Keratinocyte (primary cell): Measurements from ENCODE around the gene SRP68. TPM values are rescaled to one million over a fixed set of nuclear protein-coding genes. Genes with fewer than 3 reads are reported as not detected.
A peak's percentile ranks its signal among the peaks of the same experiment; 100 is the strongest.

Source experiments
- DNase-seq: peaks from one replicate; pipeline ENCODE4 v3.0.0-alpha.2; 2011; ENCODE audit warnings: low read depth, missing footprints, low spot score
- FAIRE-seq: peaks from 2 replicates; lab custom pipeline; 2011; peaks lifted over from hg19 to GRCh38; lab: Jason Lieb, UNC
- H2AFZ ChIP-seq: 2 replicates; pipeline ENCODE4 v1.6.0; 2012; ENCODE audit warnings: low read length, control low read depth, inconsistent platforms; ENCODE audit not compliant: control insufficient read depth
- H3K27ac ChIP-seq: 2 replicates; pipeline ENCODE4 v1.5.1; 2011; ENCODE audit warnings: low read length; ENCODE audit not compliant: control insufficient read depth, insufficient read depth
- H3K27me3 ChIP-seq: 3 replicates; pipeline ENCODE4 v1.6.0; 2011; ENCODE audit warnings: low read length; ENCODE audit not compliant: control insufficient read depth, insufficient read depth; ENCODE audit errors: extremely low read depth
- H3K36me3 ChIP-seq, 2 experiments: 2 replicates in 1 of 2; 3 replicates in 1 of 2; pipeline ENCODE4 v1.5.1; 2011; ENCODE audit warnings: low read length in 2 of 2, mild to moderate bottlenecking in 1 of 2; ENCODE audit not compliant: control insufficient read depth in 2 of 2, insufficient read depth in 2 of 2; ENCODE audit errors: extremely low read depth in 1 of 2
- H3K4me1 ChIP-seq: 3 replicates; pipeline ENCODE4 v1.5.1; 2011; ENCODE audit warnings: low read length; ENCODE audit not compliant: control insufficient read depth, insufficient read depth; ENCODE audit errors: extremely low read depth
- H3K4me2 ChIP-seq: 3 replicates; pipeline ENCODE4 v1.6.0; 2011; ENCODE audit warnings: low read depth, low read length; ENCODE audit not compliant: control insufficient read depth, insufficient read depth; ENCODE audit errors: extremely low read depth
- H3K4me3 ChIP-seq, 3 experiments: fragments of 200-600 bp in 1 of 3; sonication (generic) in 1 of 3; 2 replicates in 2 of 3; 3 replicates in 1 of 3; pipeline ENCODE4 v1.5.1; 2011 to 2016; ENCODE audit warnings: low read length in 3 of 3, mild to moderate bottlenecking in 3 of 3, control low read depth in 2 of 3, inconsistent platforms in 1 of 3, low read depth in 1 of 3, mixed read lengths in 1 of 3, mixed run types in 1 of 3, moderate library complexity in 1 of 3; ENCODE audit not compliant: control insufficient read depth in 2 of 3, insufficient read depth in 2 of 3; ENCODE audit errors: extremely low read depth in 1 of 3
- H3K79me2 ChIP-seq: 2 replicates; pipeline ENCODE4 v1.6.0; 2012; ENCODE audit warnings: low read length; ENCODE audit not compliant: control insufficient read depth, insufficient read depth
- H3K9ac ChIP-seq: 3 replicates; pipeline ENCODE4 v1.6.0; 2011; ENCODE audit warnings: low read length; ENCODE audit not compliant: control insufficient read depth, insufficient read depth; ENCODE audit errors: extremely low read depth
- H3K9me1 ChIP-seq: 3 replicates; pipeline ENCODE4 v1.6.0; 2011; ENCODE audit warnings: low read length; ENCODE audit not compliant: control insufficient read depth, insufficient read depth; ENCODE audit errors: extremely low read depth
- H3K9me3 ChIP-seq: 2 replicates; pipeline ENCODE4 v1.5.1; 2012; ENCODE audit warnings: low read depth, low read length; ENCODE audit not compliant: control insufficient read depth
- H4K20me1 ChIP-seq: 3 replicates; pipeline ENCODE4 v1.6.0; 2011; ENCODE audit warnings: low read length; ENCODE audit not compliant: control insufficient read depth, insufficient read depth; ENCODE audit errors: extremely low read depth
- CTCF ChIP-seq, 3 experiments: IDR thresholded peaks in 1 of 3; conservative IDR thresholded peaks in 1 of 3; optimal IDR thresholded peaks in 1 of 3; 2 replicates in 2 of 3; 3 replicates in 1 of 3; pipeline versions ENCODE3 to v1.5.1; 2011; ENCODE audit warnings: low read length in 3 of 3, mild to moderate bottlenecking in 3 of 3, moderate library complexity in 2 of 3, control low read depth in 1 of 3, inconsistent platforms in 1 of 3; ENCODE audit not compliant: insufficient read depth in 2 of 3; ENCODE audit errors: extremely low read depth in 1 of 3
- EZH2 ChIP-seq: IDR thresholded peaks from one replicate; pipeline ENCODE4 v1.6.1; 2012; ENCODE audit warnings: inconsistent platforms, mild to moderate bottlenecking, low read length, moderate library complexity
- dilution Hi-C: fragments of 300-500 bp; cut with MboI; formaldehyde crosslinking; loops from one replicate; pipeline ENCODE4 v1.7.0; 2020; ENCODE audit warnings: low sequenced_read_pairs; ENCODE audit not compliant: extremely low pct_ligation_motif_present
- polyA plus RNA-seq, 5 experiments: library from polyadenylated mRNA; depleted of rRNA in 3 of 5; stranded (reverse) in 3 of 5; stranded (forward) in 1 of 5; unstranded in 1 of 5; fragments of >200 nt; gene quantifications; 1 replicate in 1 of 5; 2 replicates in 3 of 5; 3 replicates in 1 of 5; pipeline versions ENCODE4 v1.2.1 to v1.2.3, GENCODE V29; 2011 to 2012; ENCODE audit warnings: missing spikeins in 2 of 5, low read depth in 1 of 5, low replicate concordance in 1 of 5

Gene SRP68
- polyA plus RNA-seq, 1 donor (not counting 4 experiments of a cell fraction or from before 2014, with no cell fraction given) = 81.3 TPM

GRCh38 chr17:76017481-76018339, 54.6 kb downstream of the SRP68 start:
- H3K9ac ChIP-seq = no peak overlapping the region
- no peak overlapping the region for H3K27ac ChIP-seq
- H4K20me1 ChIP-seq = peaks cover 8% of the 10 kb centered on the region
- H3K9me3 ChIP-seq = no peaks in the 10 kb centered on the region
- no peaks in the 10 kb centered on the region for H3K27me3 ChIP-seq
- H2AFZ ChIP-seq = no peak overlapping the region
- no peaks in the 10 kb centered on the region for H3K9me1 ChIP-seq
- H3K4me2 ChIP-seq = no peak overlapping the region
- dilution Hi-C loops = no loop called here
- H3K36me3 ChIP-seq = peaks cover 18 to 29% of the 10 kb centered on the region in 2 experiments
- H3K4me3 ChIP-seq = no peak overlapping the region
- H3K79me2 ChIP-seq = no peaks in the 10 kb centered on the region
- FAIRE-seq (no peak), DNase-seq (no peak)
- TF ChIP-seq CTCF (optimal IDR thresholded peaks at IDR 0.05 in 1 of 3, IDR thresholded peaks at IDR 0.05 in 1 of 3, conservative IDR thresholded peaks at IDR 0.05 in 1 of 3; ENCODE audit: extremely low read depth in 1 of 3, insufficient read depth in 2 of 3, low read length in 3 of 3) (no peak), EZH2 (no peak)
- no peaks in the 10 kb centered on the region for H3K4me1 ChIP-seq

GRCh38 chr17:76014925-76015261, 57.4 kb downstream of the SRP68 start:
- Histone ChIP-seq H3K4me2 (no peak overlapping the region), H3K9ac (no peak overlapping the region), H2AFZ (no peak overlapping the region), H4K20me1 (peaks cover 8% of the 10 kb centered on the region), H3K4me1 (no peaks in the 10 kb centered on the region), H3K79me2 (no peaks in the 10 kb centered on the region), H3K9me3 (no peaks in the 10 kb centered on the region), H3K36me3 (peaks cover 35 to 39% of the 10 kb centered on the region in 2 experiments), H3K9me1 (no peaks in the 10 kb centered on the region), H3K27me3 (no peaks in the 10 kb centered on the region), H3K27ac (no peak overlapping the region), H3K4me3 (no peak overlapping the region)
- FAIRE-seq = no peak
- DNase-seq = no peak
- TF ChIP-seq CTCF (optimal IDR thresholded peaks at IDR 0.05 in 1 of 3, IDR thresholded peaks at IDR 0.05 in 1 of 3, conservative IDR thresholded peaks at IDR 0.05 in 1 of 3; ENCODE audit: extremely low read depth in 1 of 3, insufficient read depth in 2 of 3, low read length in 3 of 3) = peak in 1 of 3 experiments; percentile 18
- no peak for TF ChIP-seq EZH2
- dilution Hi-C loops = no loop called here
